Neuronal stem cell (in vitro differentiated cells): ENCODE results near the gene IMMP2L.

Experiments used
- DNase-seq: peaks from one replicate; pipeline ENCODE4 v3.0.0-alpha.2; 2013; ENCODE audit warnings: low spot score
- H2AFZ ChIP-seq: one replicate; pipeline ENCODE4 v1.6.1; 2013; ENCODE audit warnings: mild to moderate bottlenecking, low read length, inconsistent platforms
- H2AK5ac ChIP-seq: 2 replicates; pipeline ENCODE4 v1.6.1; 2013; ENCODE audit warnings: low read depth, mild to moderate bottlenecking, inconsistent platforms, low read length, moderate library complexity, mixed read lengths
- H2BK120ac ChIP-seq: 2 replicates; pipeline ENCODE4 v1.6.1; 2013; ENCODE audit warnings: low read depth, mild to moderate bottlenecking, inconsistent platforms, low read length, moderate library complexity, mixed read lengths
- H2BK12ac ChIP-seq: one replicate; pipeline ENCODE4 v1.6.1; 2013; ENCODE audit warnings: low read length, inconsistent platforms
- H2BK15ac ChIP-seq: 2 replicates; pipeline ENCODE4 v1.6.1; 2013; ENCODE audit warnings: mild to moderate bottlenecking, low read length, inconsistent platforms, mixed read lengths
- H2BK5ac ChIP-seq: one replicate; pipeline ENCODE4 v1.6.1; 2013; ENCODE audit warnings: inconsistent platforms, mild to moderate bottlenecking, low read length, moderate library complexity
- H3K14ac ChIP-seq: one replicate; pipeline ENCODE4 v1.6.1; 2013; ENCODE audit warnings: low read length, inconsistent platforms
- H3K18ac ChIP-seq: 2 replicates; pipeline ENCODE4 v1.6.1; 2013; ENCODE audit warnings: low read length, inconsistent platforms
- H3K23ac ChIP-seq: 2 replicates; pipeline ENCODE4 v1.6.1; 2013; ENCODE audit warnings: low read depth, mild to moderate bottlenecking, mixed read lengths, low read length, inconsistent platforms; ENCODE audit not compliant: poor library complexity
- H3K27ac ChIP-seq: replicated peaks from 3 replicates; pipeline ENCODE4 v1.5.1; 2013; ENCODE audit warnings: low read length, inconsistent platforms
- H3K27me3 ChIP-seq, 3 experiments: 2 replicates each; pipeline ENCODE4 v1.6.1; 2013; ENCODE audit warnings: low read length in 3 of 3, mild to moderate bottlenecking in 2 of 3, inconsistent platforms in 1 of 3, low read depth in 1 of 3, mixed read lengths in 1 of 3, moderate library complexity in 1 of 3; ENCODE audit not compliant: control insufficient read depth in 3 of 3, insufficient read depth in 3 of 3
- H3K36me3 ChIP-seq, 2 donors: replicated peaks in 1 of 2; 2 replicates each; pipeline ENCODE4 v1.6.1; 2013; ENCODE audit warnings: low read length in 2 of 2; ENCODE audit not compliant: control insufficient read depth in 2 of 2, insufficient read depth in 2 of 2
- H3K4ac ChIP-seq: 2 replicates; pipeline ENCODE4 v1.6.1; 2013; ENCODE audit warnings: inconsistent platforms, mild to moderate bottlenecking, low read length, moderate library complexity
- H3K4me1 ChIP-seq, 2 donors: 1 replicate in 1 of 2; 2 replicates in 1 of 2; pipeline ENCODE4 v1.6.1; 2013; ENCODE audit warnings: low read length in 2 of 2, low read depth in 1 of 2; ENCODE audit not compliant: control insufficient read depth in 2 of 2, insufficient read depth in 1 of 2
- H3K4me2 ChIP-seq: one replicate; pipeline ENCODE4 v1.6.1; 2013; ENCODE audit warnings: mild to moderate bottlenecking, low read length, inconsistent platforms; ENCODE audit not compliant: insufficient read depth, poor library complexity, severe bottlenecking
- H3K4me3 ChIP-seq, 2 donors: 2 replicates each; pipeline ENCODE4 v1.5.1; 2013; ENCODE audit warnings: low read length in 2 of 2, mild to moderate bottlenecking in 2 of 2, inconsistent platforms in 1 of 2, moderate library complexity in 1 of 2
- H3K79me1 ChIP-seq: one replicate; pipeline ENCODE4 v1.6.1; 2013; ENCODE audit warnings: low read depth, mild to moderate bottlenecking, inconsistent platforms, low read length, moderate library complexity
- H3K9ac ChIP-seq: one replicate; pipeline ENCODE4 v1.6.1; 2013; ENCODE audit warnings: mild to moderate bottlenecking, low read depth, low read length, inconsistent platforms; ENCODE audit not compliant: poor library complexity
- H3K9me3 ChIP-seq, 2 donors: replicated peaks in 1 of 2; 2 replicates each; pipeline versions ENCODE3 to v1.6.1; 2013; ENCODE audit warnings: low read length in 2 of 2, mild to moderate bottlenecking in 2 of 2, inconsistent platforms in 1 of 2, low read depth in 1 of 2, mixed read lengths in 1 of 2, moderate library complexity in 1 of 2; ENCODE audit not compliant: control insufficient read depth in 2 of 2, insufficient read depth in 1 of 2
- H4K8ac ChIP-seq: one replicate; pipeline ENCODE4 v1.6.1; 2013; ENCODE audit warnings: low read depth, mild to moderate bottlenecking, inconsistent platforms, low read length, moderate library complexity
- H4K91ac ChIP-seq: one replicate; pipeline ENCODE4 v1.6.1; 2013; ENCODE audit warnings: low read length, low read depth, mild to moderate bottlenecking, inconsistent platforms; ENCODE audit not compliant: poor library complexity
- WGBS, 2 donors: extraction: QIAGEN DNeasy Blood & Tissue Kit; methylation state at CpG; one replicate each; pipeline ENCODE4 v1.1.7; 2013; ENCODE audit warnings: missing lambda C conversion rate in 2 of 2, mixed read lengths in 1 of 2; ENCODE audit not compliant: insufficient read length in 2 of 2, insufficient replicate concordance in 1 of 2; ENCODE audit errors: extremely low coverage in 2 of 2; 5-methylcytosine and 5-hydroxymethylcytosine counted together

Gene IMMP2L

DNA sequence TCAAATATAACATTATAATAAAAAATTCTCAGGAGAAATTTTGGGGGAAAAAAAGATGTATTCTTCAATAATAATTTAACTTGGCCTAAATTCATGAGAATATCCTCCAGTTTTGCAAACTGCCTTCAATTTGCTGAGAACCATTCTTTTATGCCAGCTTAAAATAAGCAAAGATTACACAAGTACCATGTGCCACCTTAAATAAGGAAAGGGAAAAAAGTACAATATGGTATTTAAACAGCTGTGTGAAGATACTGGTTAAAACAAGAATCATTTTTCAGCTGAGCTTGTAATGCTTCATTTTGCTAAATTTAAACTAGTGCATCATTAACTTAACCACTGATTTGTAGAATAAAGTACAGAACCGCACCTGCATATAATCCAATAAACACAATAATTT lies 253.6 kb downstream of the IMMP2L start:
- no peak overlapping the region for H3K18ac ChIP-seq
- H3K79me1 ChIP-seq, result no peaks in the 10 kb centered on the region
- H4K8ac ChIP-seq, result no peak overlapping the region
- no peaks in the 10 kb centered on the region for H3K4me1 ChIP-seq
- H3K14ac ChIP-seq, result no peak overlapping the region
- no peak overlapping the region for H3K23ac ChIP-seq
- no peak overlapping the region for H3K4me2 ChIP-seq
- no peak overlapping the region for H3K27ac ChIP-seq
- H3K27me3 ChIP-seq, result no peaks in the 10 kb centered on the region
- H2BK5ac ChIP-seq, result no peak overlapping the region
- no peaks in the 10 kb centered on the region for H3K36me3 ChIP-seq
- H2BK120ac ChIP-seq, result no peak overlapping the region
- H3K9ac ChIP-seq, result no peak overlapping the region
- H2AFZ ChIP-seq, result no peak overlapping the region
- H2AK5ac ChIP-seq, result no peak overlapping the region
- no peaks in the 10 kb centered on the region for H3K9me3 ChIP-seq
- no peak overlapping the region for H3K4ac ChIP-seq
- DNase-seq, result no peak
- H2BK15ac ChIP-seq, result no peak overlapping the region
- no peak overlapping the region for H4K91ac ChIP-seq
- no peak overlapping the region for H2BK12ac ChIP-seq
- H3K4me3 ChIP-seq, result no peak overlapping the region
- no CpG with 5 or more reads among the region's 1 CpG for WGBS, 2 donors

DNA sequence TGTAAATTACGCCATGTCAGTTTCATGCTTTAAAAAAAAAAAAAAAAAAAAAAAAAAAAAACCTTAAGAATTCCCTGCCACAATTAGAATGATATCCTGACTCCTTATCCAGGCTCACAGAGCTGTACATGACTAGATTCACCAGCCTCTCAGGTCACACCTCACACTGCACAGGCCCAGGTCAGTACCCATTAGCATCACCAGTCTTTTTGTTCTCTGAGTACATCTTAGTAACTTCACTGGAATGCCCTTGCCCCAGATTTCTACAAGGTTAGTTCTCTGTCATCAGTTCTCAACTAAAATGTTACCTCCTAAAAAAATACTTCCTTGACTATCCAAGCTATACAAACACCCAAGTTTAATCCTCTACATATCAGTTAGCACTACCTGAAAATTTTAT lies 260.4 kb downstream of the IMMP2L start:
- H3K4ac ChIP-seq, result no peak overlapping the region
- no peak overlapping the region for H3K9ac ChIP-seq
- H3K27me3 ChIP-seq, result no peaks in the 10 kb centered on the region
- no peak overlapping the region for H3K14ac ChIP-seq
- no peak overlapping the region for H2BK120ac ChIP-seq
- H3K27ac ChIP-seq, result no peak overlapping the region
- H3K36me3 ChIP-seq, result no peaks in the 10 kb centered on the region
- H3K23ac ChIP-seq, result no peak overlapping the region
- no peaks in the 10 kb centered on the region for H3K4me1 ChIP-seq
- H3K9me3 ChIP-seq, result no peaks in the 10 kb centered on the region
- no peak overlapping the region for H3K4me2 ChIP-seq
- no peak overlapping the region for H4K91ac ChIP-seq
- no peak overlapping the region for H3K4me3 ChIP-seq
- DNase-seq, result no peak
- H3K79me1 ChIP-seq, result no peaks in the 10 kb centered on the region
- H2BK5ac ChIP-seq, result no peak overlapping the region
- no peak overlapping the region for H2AFZ ChIP-seq
- no peak overlapping the region for H2AK5ac ChIP-seq
- H2BK15ac ChIP-seq, result no peak overlapping the region
- WGBS, 2 donors, result no CpG with 5 or more reads among the region's 1 CpG
- no peak overlapping the region for H2BK12ac ChIP-seq
- H3K18ac ChIP-seq, result no peak overlapping the region
- H4K8ac ChIP-seq, result no peak overlapping the region

DNA sequence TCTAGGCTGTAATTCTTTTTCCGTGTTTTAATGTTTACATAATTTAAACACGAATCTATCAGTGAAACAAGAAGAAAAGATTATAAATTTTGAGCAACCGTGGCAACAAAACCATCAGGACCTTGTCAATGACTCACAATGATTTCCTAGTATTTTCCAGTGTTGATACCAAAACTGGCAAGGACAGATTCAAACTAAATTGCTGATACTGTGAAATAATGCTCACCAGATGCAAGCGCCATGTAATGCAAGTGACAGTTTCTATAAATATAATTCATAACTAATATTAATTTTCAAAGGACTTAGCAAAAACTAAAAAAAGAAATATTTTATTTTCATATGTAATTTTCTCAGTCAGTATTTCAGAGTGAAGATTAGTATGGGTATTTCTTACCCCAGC lies 267.8 kb downstream of the IMMP2L start:
- H3K4ac ChIP-seq, result no peak overlapping the region
- H4K91ac ChIP-seq, result no peak overlapping the region
- no peak overlapping the region for H3K14ac ChIP-seq
- H2BK15ac ChIP-seq, result no peak overlapping the region
- H2BK12ac ChIP-seq, result no peak overlapping the region
- no peak overlapping the region for H2AFZ ChIP-seq
- H3K4me2 ChIP-seq, result no peak overlapping the region
- H2AK5ac ChIP-seq, result no peak overlapping the region
- H3K4me3 ChIP-seq, result no peak overlapping the region
- H3K36me3 ChIP-seq, result no peaks in the 10 kb centered on the region
- H3K79me1 ChIP-seq, result no peaks in the 10 kb centered on the region
- WGBS, 2 donors, result no CpG with 5 or more reads among the region's 4 CpGs
- DNase-seq, result no peak
- no peak overlapping the region for H3K18ac ChIP-seq
- no peak overlapping the region for H2BK120ac ChIP-seq
- no peak overlapping the region for H4K8ac ChIP-seq
- no peak overlapping the region for H3K23ac ChIP-seq
- no peaks in the 10 kb centered on the region for H3K9me3 ChIP-seq
- no peak overlapping the region for H3K9ac ChIP-seq
- no peaks in the 10 kb centered on the region for H3K4me1 ChIP-seq
- no peak overlapping the region for H3K27ac ChIP-seq
- H2BK5ac ChIP-seq, result no peak overlapping the region
- H3K27me3 ChIP-seq, result no peaks in the 10 kb centered on the region

DNA sequence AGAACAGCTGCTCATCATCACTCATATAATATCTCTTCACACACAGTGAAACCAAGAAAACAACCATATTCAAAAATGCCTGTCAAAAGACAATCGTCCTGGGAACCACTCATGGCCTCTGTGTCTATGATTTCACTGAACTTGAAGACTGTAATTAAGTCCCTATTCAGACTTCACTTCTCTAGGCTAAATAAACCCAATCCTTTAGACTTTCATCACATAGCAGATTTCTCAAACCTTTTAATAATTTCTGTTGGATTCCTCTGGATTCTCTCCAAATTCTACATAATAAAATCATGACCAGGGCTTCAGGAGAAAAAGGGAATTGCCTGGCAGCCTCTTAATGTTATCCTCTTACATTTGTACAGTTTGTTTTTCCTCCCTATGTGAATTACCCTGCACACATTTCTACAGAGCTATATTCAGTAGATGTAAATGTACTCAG lies 270.2 kb downstream of the IMMP2L start:
- no peaks in the 10 kb centered on the region for H3K79me1 ChIP-seq
- no peaks in the 10 kb centered on the region for H3K9me3 ChIP-seq
- no peaks in the 10 kb centered on the region for H3K4me1 ChIP-seq
- H4K91ac ChIP-seq, result no peak overlapping the region
- H2AK5ac ChIP-seq, result no peak overlapping the region
- no peak overlapping the region for H3K23ac ChIP-seq
- no peak overlapping the region for H3K4me2 ChIP-seq
- H2BK120ac ChIP-seq, result no peak overlapping the region
- H3K14ac ChIP-seq, result no peak overlapping the region
- H2BK5ac ChIP-seq, result no peak overlapping the region
- H3K4ac ChIP-seq, result no peak overlapping the region
- no peaks in the 10 kb centered on the region for H3K27me3 ChIP-seq
- no peak overlapping the region for H3K27ac ChIP-seq
- DNase-seq, result no peak
- H2BK12ac ChIP-seq, result no peak overlapping the region
- H2AFZ ChIP-seq, result no peak overlapping the region
- H3K18ac ChIP-seq, result no peak overlapping the region
- H3K36me3 ChIP-seq, result no peaks in the 10 kb centered on the region
- no peak overlapping the region for H3K9ac ChIP-seq
- WGBS, 2 donors, result no CpG with 5 or more reads among the region's 1 CpG
- no peak overlapping the region for H4K8ac ChIP-seq
- H2BK15ac ChIP-seq, result no peak overlapping the region
- H3K4me3 ChIP-seq, result no peak overlapping the region
